ENCODE results near the gene MISP. TPM values are rescaled to one million over a fixed set of nuclear protein-coding genes. Genes with fewer than 3 reads are reported as not detected.

MISP gene
- under 0.01 TPM in 1 of 2 replicates, not detected in the other for total RNA-seq

GRCh38 chr19:750640-751423 is at the start of gene MISP:
Gene MISP, plus strand, starts transcription at chr19:751112. Its CDS starts 5,835 bp downstream, at chr19:756947.

GRCh38 chr19:708154-709143 is 42.5 kb upstream of the MISP start, which contains the start of gene PALM:
Gene PALM, plus strand, starts transcription at chr19:708935. Its CDS starts 212 bp downstream, at chr19:709147.

GRCh38 chr19:796692-797527 is 46.0 kb downstream of the MISP start, which contains the start of gene PTBP1:
Gene PTBP1, plus strand, starts transcription at chr19:797452. Its CDS starts 46 bp downstream, at chr19:797498.

Other genes with a start within 250 kb of the MISP start
- gene TPGS1, start 243.6 kb upstream of the MISP start, total RNA-seq, result 30.7 and 35.0 TPM in 2 replicates
- 72.5 and 76.9 TPM in 2 replicates for gene CDC34, start 219.4 kb upstream of the MISP start, total RNA-seq
- gene GZMM, start 207.1 kb upstream of the MISP start, total RNA-seq, result not detected in 2 replicates
- gene BSG, start 178.5 kb upstream of the MISP start, total RNA-seq, result 212 and 215 TPM in 2 replicates
- gene HCN2, start 161.2 kb upstream of the MISP start, total RNA-seq, result 0.43 and 0.65 TPM in 2 replicates
- gene POLRMT, start 117.6 kb upstream of the MISP start, total RNA-seq, result 17.1 and 22.3 TPM in 2 replicates
- 0.09 and 0.11 TPM in 2 replicates for gene FGF22, start 111.2 kb upstream of the MISP start, total RNA-seq
- 14.2 and 25.0 TPM in 2 replicates for gene RNF126, start 87.9 kb upstream of the MISP start, total RNA-seq
- 3.4 and 5.9 TPM in 2 replicates for gene FSTL3, start 74.7 kb upstream of the MISP start, total RNA-seq
- not detected in 2 replicates for gene PRSS57, start 55.7 kb upstream of the MISP start, total RNA-seq
- gene PALM, start 42.2 kb upstream of the MISP start, total RNA-seq, result 28.6 and 34.0 TPM in 2 replicates
- 118 and 139 TPM in 2 replicates for gene PTBP1, start 46.3 kb downstream of the MISP start, total RNA-seq
- under 0.01 TPM in 2 replicates for gene PLPPR3, start 70.8 kb downstream of the MISP start, total RNA-seq
- not detected in 2 replicates for gene AZU1, start 76.7 kb downstream of the MISP start, total RNA-seq
- not detected in 2 replicates for gene PRTN3, start 89.9 kb downstream of the MISP start, total RNA-seq
- gene ELANE, start 101.2 kb downstream of the MISP start, total RNA-seq, result not detected in 2 replicates
- gene CFD, start 108.6 kb downstream of the MISP start, total RNA-seq, result 0.52 and 0.54 TPM in 2 replicates
- gene MED16, start 142.1 kb downstream of the MISP start, total RNA-seq, result 16.1 and 20.6 TPM in 2 replicates
- not detected in 2 replicates for gene RNU6-9, start 142.4 kb downstream of the MISP start, total RNA-seq
- gene R3HDM4, start 162.1 kb downstream of the MISP start, total RNA-seq, result 37.0 and 37.5 TPM in 2 replicates
- gene KISS1R, start 166.2 kb downstream of the MISP start, total RNA-seq, result not detected in 2 replicates
- 4.7 and 5.6 TPM in 2 replicates for gene ARID3A, start 174.9 kb downstream of the MISP start, total RNA-seq
- gene WDR18, start 233.2 kb downstream of the MISP start, total RNA-seq, result 67.0 and 73.3 TPM in 2 replicates
- 0.09 and 0.33 TPM in 2 replicates for gene GRIN3B, start 249.3 kb downstream of the MISP start, total RNA-seq